ENCODE results near the gene HSBP1L1. TPM values are rescaled to one million over a fixed set of nuclear protein-coding genes. Genes with fewer than 3 reads are reported as not detected.

HSBP1L1 gene
- total RNA-seq, 1 experiment from 2014 or later: 41.4 TPM

- Histone ChIP-seq H2AFZ (ENCODE audit: low read depth, low read length, poor library complexity, severe bottlenecking) (no peak overlapping the region), H3K27me3 (ENCODE audit: insufficient read depth, low read length) (no peaks in the 10 kb centered on the region), H3K4me2 (ENCODE audit: low read length) (peak overlapping the region; percentile 78), H4K20me1 (ENCODE audit: insufficient read depth) (peaks cover 35% of the 10 kb centered on the region; the same call in 1 of the 2 replicates), H3K4me1 (ENCODE audit: control insufficient read depth in 1 of 2, insufficient read depth in 2 of 2, low read length in 2 of 2) (peaks cover 8 to 26% of the 10 kb centered on the region in 2 experiments), H3K9me2 (ENCODE audit: insufficient read depth) (no peaks in the 10 kb centered on the region), H3K79me2 (ENCODE audit: insufficient read depth, low read length) (peaks cover 53% of the 10 kb centered on the region), H3K27ac (ENCODE audit: low read depth, low read length) (peak overlapping the region; percentile 97), H3K9ac (ENCODE audit: low read length) (peak overlapping the region; percentile 97), H3K9me3 (ENCODE audit: control insufficient read depth in 1 of 2, insufficient read depth in 1 of 2, low read depth in 1 of 2, low read length in 2 of 2) (no peaks in the 10 kb centered on the region), H3K4me3 (replicated peaks in 1 of 2; ENCODE audit: low read depth in 1 of 2, low read length in 2 of 2) (peak overlapping the region; percentile 59 to 83), H3K36me3 (ENCODE audit: control insufficient read depth in 1 of 2, insufficient read depth in 2 of 2, low read length in 2 of 2) (peaks cover 12 to 22% of the 10 kb centered on the region in 2 experiments; a peak in 3 of 4 replicates)
- DNase-seq (ENCODE audit: low read depth, low spot score) (no peak), ATAC-seq (peak; percentile 64)
- ChIA-PET POLR2A (interaction anchor here (3.4 kb wide), 1 partner anchor 46 kb away, joined by 16 read pairs; the partner anchor contains the start of gene RBFA), RAD21 (ENCODE audit: low non-redundant PET in 1 of 2, low total read pairs in 2 of 2, uncharacterized antibody in 2 of 2, unreplicated experiment in 2 of 2) (no interaction called here), CTCF (no interaction called here)
- no TSS peak for BruUV-seq (replicated peaks)
- intact Hi-C loops (cut with micrococcal nuclease): loop anchor here (10.0 kb wide), 1 partner anchor 127 kb away; no protein-coding TSS in a partner anchor
- TF ChIP-seq POLR2AphosphoS5 (IDR thresholded peaks at IDR 0.05; ENCODE audit: low read depth, low read length) (no peak), EZH2phosphoT487 (IDR thresholded peaks at IDR 0.05; ENCODE audit: borderline replicate concordance) (no peak), CTCF (IDR thresholded peaks at IDR 0.05 in 2 of 3, conservative IDR thresholded peaks at IDR 0.05 in 1 of 3; ENCODE audit: borderline replicate concordance in 1 of 3, insufficient read depth in 1 of 3, low read depth in 2 of 3, low read length in 2 of 3) (peak in 1 of 3 experiments; percentile 8; a peak in 3 of 6 replicates), MAX (IDR thresholded peaks at IDR 0.05) (peak; percentile 79; the same call in 1 of the 2 replicates), ZFX (IDR thresholded peaks at IDR 0.05) (peak; percentile 87), ELF1 (IDR thresholded peaks at IDR 0.05; ENCODE audit: borderline replicate concordance, low read depth) (peak; percentile 17; the same call in 1 of the 2 replicates), CBX3 (IDR thresholded peaks at IDR 0.05; ENCODE audit: low read depth) (no peak), RAD21 (IDR thresholded peaks at IDR 0.05; ENCODE audit: low read depth) (peak; percentile 30)
Observed at GRCh38 chr18:79988071-79988450, 23.6 kb downstream of the HSBP1L1 start.
